NCI-H2107 treated with DMSO at 0.1 percent for 48 hours (cell line): ENCODE data around the gene SNW1.
"Not testable (repeated sequence)": the region's sequence is repeated elsewhere in the genome, so short reads cannot be mapped to it uniquely, and the experiment has no call there.

Source experiments
- DNase-seq: peaks from one replicate; lab custom pipeline; 2025; ENCODE audit not compliant: unreplicated experiment; lab: John Stamatoyannopoulos, UW

SNW1 gene

DNA sequence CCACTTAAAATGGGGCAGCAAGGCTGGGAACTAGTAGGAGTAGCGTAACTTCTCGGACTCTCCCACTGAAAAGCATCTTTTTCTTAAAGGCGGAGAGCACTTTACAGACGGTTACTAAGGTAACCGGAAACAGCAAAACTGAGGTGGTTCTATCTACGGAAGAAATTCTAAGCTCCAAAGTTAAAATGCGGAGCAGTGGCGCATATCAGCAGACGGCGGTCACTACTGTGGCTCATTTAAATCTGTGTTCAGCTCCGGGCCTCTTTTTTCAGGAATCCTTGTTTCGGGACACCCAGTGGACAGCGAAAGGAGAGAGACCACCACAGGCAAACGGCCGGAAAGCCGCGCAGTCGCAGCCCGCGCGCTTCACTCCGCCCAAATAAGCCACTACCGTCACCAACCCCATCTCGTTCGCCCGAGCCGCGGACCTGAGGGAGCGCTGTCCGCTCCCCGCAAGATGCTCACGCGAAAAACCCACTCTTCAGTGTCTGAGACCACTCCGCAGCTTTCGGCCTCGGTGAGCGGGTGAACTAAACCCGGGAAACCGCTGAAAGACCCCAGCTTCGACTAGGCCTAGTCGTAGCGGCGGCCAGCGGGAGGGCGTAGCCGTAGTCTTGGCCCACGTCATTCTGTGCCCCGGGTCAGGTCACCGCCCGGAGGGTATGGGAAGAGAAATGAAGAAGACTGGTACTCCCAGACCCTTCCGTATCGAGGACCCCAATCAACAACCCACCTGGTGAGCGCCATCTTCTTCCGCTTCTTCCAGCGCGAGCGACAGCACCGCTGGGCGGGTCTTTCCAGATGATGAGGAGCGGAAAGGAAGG, at the start of gene SNW1:
SNW1 (minus strand) TSS at position 776 of the 824 bp plus-strand sequence; CDS start at position 747, 29 bp downstream.
- peak; percentile 99 for DNase-seq

DNA sequence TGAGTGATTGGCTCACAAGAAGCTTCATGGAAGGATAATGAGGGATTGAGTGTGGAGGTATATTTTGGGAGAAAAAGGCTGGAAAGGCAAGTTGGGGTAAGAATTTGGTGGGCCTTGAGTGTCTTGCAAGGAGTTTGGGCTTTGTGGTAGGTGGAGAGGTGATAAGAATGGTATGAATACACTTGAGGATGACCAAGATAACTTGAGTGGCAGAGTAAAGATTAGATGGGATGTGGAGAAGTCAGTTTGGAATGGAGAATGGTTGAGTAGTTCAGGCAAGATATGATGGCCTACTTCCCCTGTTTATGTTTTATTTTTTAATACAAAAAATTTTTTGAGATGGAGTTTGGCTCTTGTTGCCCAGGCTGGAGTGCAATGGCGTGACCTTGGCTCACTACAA, 48.1 kb upstream of the SNW1 start:
- no peak for DNase-seq

DNA sequence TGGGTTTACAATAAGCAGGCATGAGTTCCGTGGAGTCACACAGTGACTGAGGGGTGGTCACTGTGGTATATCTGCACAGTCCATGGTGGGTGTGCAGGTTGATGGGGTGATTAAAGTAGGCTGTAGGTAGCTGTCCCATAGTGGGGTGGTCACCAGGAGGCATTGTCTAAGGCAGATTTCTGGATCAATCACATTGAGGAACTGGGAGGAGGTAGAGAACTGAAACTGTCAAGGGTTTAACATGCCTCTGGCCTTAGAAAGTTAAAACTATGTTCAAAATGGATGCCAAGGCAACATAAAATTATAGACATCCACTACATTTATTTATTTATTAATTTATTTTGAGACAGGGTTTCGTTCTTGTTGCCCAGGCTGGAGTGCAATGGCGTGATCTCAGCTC, 47.3 kb upstream of the SNW1 start:
- no peak for DNase-seq

DNA sequence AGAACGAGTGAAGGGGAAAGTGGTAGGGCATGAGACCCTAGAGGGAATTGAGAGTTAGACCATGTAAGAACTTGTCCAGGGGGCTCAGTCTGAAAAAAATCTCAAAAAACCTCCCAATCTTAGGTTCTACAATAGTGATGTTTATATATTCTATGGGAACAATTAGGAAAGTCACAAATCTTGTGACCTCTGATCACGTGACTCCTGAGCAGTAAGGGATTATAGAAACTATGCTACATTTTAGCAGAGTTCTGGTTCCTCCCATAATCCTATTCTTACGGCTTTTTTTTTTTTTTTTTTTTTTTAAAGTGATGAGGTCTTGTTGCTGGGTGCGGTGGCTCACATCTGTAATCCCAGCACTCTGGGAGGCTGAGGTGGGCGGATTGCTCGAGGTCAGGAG, 44.8 kb upstream of the SNW1 start:
- DNase-seq = no peak

DNA sequence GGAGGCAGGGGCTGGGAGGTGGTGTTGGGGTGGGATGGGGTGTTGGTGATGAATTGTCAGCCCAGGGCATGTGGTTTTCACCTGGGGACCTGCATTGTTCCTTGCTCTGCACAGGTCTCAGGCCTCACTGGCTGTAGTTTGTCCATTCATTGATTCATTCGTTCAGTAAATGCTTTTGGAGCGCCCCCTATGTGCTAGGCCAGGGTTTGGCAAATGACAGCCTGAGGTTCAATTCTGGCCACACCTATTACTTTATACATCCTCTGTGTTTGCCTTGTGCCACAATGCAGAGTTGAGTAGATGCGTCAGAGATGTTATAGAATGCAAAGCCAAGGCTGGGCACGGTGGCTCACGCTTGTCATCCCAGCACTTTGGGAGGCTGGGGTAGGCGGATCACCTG, 43.6 kb upstream of the SNW1 start:
- DNase-seq = no peak

DNA sequence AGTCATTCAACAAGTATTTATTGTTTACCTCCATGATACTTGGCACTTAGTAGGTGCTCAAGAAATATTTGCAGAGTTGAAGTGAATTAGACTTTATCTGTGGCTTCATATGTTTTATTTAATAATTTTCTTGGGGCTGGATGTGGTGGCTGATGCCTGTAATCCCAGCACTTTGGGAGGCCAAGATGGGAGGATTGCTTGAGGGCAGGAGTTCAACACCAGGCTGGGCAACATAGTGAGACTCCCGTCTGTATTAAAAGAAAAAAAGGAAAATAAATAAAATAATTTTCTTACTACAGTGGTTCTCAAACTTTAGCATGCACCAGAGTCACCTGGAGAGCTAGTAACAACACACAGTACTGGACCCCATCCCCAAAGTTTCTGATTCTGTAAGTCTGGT, 39.9 kb upstream of the SNW1 start:
- DNase-seq = no peak

DNA sequence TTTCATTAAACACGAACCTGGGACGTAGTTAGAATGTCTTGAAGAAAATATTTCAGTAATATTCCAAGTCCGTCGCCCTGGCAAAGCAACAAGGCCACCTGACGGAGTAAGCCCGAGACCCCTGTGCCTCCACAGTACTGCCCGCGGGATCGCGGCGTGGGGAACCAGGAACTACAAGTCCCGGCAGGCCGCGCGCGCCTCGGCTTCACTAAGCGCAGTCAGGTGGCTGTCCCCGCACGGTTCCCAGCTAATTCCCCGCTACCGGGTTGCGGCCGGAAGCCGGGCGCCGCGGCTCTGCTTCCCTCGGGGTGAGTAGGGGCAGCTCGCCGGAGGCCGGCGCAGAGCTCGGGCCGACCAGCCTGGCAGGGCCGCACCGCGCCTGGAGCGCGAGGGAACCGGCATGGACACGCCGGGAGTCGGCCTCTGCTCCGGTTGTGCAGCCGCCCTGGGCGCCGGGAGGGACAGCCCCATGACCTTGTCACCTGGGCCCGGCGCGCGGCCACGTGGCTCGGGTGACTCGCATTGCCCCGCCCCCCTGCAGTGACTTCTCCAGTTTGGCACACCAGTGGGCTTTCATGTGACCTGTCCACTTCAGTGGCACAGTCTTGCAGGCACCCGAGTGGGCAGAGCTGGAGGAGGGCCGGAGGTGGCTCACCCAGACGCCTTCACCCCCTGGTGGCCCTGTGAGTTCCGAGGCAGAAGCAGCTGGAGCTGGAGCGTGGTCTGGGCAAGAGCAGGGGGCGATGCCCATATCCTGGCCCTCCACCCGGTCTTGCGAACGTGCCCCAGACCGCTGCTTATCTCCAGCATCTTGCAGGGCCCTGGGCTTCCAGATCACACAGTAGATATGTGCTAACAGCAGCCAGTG, 39.1 kb upstream of the SNW1 start, which contains the start of gene ADCK1:
ADCK1 (plus strand) TSS at position 247 of the 868 bp plus-strand sequence. CDS start 18,870 bp downstream, outside the sequence.
- peak; percentile 72 for DNase-seq

DNA sequence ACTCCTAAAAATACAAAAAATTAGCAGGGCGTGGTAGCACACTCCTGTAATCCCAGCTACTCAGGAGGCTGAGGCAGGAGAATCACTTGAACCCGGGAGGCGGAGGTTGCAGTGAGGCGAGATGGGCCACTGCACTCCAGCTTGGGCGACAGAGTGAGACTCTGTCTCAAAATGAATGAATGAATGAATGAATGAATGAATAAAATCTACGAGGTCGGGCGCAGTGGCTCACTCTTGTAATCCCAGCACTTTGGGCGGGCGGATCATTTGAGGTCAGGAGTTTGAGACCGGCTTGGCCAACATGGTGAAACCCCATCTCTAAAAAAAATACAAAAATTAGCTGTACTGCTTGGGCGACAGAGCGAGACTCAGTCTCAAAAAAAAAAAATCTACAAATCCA, 38.5 kb upstream of the SNW1 start:
- not testable (repeated sequence) for DNase-seq

DNA sequence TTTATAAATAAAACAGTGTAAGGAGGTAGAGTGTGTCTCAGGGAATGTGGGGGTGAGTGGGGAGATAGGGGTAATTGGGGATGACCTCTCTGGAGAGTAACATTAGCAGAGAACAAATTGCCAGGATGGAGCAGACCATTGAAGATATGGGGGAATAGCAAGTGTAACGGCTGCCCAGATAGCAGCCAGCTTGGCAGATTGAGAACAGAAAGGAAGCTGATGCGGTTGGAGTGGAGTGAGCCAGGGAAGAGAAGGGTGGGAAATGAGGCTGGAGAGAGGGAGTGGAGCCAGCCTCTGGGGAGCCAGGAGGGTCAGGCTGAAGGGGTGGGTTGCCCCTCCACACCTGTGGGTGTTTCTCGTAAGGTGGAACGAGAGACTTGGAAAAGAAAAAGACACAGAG, 33.4 kb upstream of the SNW1 start:
- DNase-seq = no peak

DNA sequence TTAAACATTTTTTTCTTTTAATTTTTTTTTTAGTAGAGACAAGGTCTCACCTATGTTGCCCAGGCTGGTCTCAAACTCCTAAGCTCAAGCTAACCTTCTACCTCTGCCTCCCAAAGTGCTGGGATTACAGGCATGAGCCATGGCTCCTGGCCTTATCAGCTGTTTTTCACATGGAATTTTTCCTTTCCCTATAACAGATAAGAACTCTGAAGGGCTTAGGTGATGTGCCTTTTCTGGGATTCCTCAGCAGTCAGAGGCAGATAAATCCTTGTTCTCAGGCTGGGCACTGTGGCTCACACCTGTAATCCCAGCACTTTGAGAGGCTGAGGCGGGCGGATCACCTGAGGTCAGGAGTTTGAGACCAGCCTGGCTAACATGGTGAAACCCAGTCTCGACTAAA, 32.3 kb upstream of the SNW1 start:
- DNase-seq = not testable (repeated sequence)

DNA sequence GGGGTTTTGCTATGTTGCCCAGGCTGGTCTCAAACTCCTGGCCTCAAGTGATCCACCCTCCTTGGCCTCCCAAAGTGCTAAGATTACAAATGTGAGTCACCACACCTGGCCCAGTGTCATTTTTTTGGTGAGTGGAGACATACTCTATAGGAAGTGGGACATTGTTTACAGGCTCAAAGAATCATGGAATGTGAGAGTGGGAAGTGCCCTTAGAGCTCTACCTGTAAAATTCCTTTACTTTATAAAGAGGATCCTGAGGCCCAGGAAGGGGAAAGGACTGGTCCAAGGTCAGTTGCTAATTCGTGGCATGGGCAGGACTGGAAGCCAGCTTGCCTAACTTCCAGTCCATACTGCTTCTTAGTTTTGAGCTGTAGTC, 30.3 kb upstream of the SNW1 start:
- no peak for DNase-seq

DNA sequence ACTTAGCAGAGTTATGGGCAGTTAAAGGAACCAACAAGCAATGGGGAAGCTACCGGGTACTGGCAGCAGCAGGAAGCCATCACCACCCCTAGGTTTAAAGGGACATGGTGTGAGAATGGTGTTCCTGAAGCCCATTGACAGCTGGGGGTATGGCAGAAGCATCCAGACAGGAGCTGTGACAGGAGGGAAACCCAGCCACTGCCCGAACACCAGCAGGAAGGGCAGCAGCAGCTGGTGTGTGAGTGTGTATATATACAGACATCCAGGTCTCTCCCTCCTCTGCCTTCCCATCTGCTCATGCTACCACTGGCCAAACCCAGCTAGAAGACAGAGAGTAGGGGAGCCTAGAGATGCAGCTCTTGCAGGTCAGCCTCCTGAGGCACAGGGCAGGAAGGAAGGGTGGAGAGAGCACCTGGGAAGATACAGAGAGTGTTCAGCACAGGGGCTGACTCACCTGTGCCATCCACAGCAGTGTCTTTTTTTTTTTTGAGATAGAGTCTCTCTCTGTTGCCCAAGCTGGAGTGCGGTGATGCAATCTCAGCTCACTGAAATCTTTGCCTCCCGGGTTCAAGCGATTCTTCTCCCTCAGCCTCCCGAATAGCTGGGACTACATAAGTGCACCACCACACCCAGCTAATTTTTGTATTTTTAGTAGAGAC, 29.7 kb upstream of the SNW1 start:
- no peak for DNase-seq

DNA sequence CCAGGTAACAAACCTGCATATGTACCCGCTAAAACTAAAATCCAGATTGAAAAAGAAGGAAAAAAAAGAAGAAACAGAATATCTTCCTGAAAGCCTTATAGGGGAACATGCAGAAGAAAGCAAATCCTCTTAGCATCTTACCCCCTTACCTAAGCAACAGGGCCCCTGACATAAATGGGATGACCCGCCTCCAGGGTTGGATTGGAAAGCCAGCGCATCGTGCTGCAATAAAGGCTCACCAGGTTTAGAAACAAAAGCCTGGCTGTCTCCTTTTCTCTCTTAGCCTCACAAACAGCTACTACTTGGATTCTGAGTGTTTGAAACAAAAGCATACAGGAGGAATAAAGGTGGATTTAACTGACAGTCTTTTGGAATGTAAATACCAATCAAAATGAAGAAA, 25.2 kb upstream of the SNW1 start:
- no peak for DNase-seq

DNA sequence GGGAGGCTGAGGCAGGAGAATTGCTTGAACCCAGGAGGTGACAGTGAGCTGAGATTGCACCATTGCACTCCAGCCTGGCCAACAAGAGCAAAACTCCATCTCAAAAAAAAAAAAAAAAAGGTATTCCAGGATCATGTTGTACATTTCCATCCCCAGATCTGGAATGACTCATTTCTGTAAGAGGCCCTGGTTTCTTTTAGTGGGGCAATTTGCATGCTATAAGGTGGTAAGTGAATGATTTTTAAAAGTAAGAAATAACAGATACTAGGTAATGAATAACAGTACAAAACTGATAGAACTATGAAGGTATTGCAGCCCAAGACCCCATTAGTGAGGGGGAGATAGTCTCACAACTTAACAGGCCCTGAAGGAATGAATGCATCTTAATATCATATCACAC, 21.2 kb upstream of the SNW1 start:
- no peak for DNase-seq

DNA sequence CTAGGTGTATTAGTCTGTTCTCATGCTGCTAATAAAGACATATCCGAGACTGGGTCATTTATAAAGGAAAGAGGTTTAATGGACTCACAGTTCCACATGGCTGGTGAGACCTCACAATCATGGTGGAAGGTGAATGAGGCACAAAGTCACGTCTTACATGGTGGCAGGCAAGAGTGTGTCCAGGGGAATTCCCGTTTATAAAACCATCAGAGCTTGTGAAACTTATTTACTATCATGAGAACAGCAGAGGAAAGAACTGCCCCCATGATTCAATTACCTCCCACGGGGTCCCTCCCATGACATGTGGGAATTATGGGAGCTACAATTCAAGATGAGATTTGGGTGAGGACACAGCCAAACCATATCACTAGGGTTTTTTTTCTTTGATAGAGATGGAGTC, 13.0 kb upstream of the SNW1 start:
- not testable (repeated sequence) for DNase-seq

DNA sequence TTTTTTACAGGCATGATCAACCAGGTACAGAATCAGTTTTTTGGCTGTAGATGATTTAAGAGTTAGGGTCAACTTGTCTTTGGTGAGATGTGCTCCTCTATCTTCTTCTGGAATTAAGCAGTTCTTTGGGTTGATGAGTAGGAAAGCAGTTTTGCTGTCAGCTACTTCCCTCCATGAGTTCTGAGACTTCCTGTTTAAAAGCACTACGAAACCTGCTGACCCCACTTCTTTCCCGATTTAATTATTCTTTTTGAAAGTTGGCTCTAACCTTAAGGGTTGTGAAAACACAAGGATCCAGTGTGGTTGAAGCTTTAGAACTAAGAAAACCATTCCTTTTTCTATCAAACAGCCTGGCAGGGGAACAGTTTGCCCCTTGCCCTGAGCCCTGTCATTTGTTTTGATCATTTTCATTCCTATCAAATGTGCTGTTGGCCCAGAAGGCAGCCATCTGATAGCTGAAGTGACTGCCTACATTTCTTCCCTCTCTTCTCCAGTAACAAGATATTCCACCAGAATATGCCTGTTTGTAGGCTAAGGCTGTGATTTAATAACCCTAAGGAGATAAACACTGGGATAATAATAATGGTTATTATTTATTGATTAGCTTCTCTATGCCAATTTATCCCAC, 7.6 kb upstream of the SNW1 start:
- DNase-seq = not testable (repeated sequence)

DNA sequence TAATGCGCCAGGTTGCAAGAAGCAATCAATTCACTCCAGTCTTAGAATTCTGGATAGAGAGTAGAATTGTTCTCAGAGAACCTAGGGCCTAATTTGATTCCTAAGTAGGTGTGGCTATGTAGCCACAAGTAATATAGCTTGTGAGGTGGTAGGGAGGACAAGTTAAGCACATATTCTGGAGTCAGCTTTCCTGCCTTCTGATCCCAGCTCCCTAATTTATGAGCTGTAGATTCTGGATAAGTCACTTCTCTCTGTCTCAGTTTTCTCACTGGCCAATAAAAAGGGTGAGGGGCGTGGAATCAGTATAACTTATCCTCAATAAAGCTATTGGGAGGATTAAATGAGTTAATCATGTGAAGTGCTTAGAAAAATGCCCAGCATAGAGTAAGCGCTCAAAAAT, 3.0 kb upstream of the SNW1 start:
- DNase-seq = no peak

DNA sequence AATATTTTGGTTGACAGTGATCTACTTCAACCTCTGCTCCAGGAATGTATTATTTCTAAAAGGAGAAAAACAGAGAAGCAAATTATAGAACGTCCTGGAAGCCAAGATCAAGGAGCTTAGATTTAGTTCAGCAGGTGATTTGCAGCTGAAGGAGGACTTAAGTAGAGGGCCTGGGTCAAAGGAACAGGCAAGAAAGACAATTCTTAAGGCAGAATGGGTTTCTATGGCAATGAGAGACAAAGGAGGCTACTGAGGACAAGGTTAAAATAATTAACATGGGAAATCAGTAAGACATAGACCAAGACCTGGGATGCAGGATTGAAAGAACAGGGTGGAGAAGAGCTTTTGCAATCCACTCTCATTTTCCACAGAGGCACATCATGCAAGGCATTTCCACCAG, 2.4 kb upstream of the SNW1 start:
- DNase-seq = no peak

DNA sequence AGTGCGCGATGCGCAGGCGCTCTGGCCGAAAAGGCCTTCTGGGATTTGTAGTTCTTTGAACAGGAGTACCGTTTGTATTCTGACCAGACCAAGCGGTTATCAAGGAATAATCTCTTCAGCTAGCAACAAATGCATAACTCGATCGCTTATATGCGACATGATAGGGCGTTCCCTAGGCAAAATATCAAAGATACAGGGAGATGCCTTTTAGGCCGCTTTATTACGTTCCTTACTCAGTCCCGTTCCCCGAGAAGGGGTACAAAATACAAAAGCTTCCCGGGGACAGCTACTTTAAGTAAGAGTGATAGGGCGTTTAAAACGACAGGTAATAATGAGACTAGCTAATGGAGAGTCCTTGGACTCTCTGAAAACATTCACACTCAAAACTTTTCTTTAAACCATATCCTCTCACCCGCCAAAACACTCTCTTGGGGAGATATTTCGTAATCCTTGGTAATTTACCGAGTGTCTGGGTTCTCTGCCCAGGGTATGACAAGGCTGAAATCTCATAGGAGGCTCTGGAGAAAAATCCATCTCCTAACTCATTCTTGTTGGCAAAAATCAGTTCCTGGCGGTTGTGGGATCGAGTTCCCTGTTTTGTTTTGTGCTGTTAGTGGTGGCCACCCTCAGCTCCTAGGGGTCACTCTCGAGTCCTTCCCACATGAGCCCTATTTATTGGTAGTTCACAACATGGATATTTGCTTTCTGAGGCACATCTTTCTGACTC, 412 bp upstream of the SNW1 start:
- DNase-seq = peak; percentile 80

DNA sequence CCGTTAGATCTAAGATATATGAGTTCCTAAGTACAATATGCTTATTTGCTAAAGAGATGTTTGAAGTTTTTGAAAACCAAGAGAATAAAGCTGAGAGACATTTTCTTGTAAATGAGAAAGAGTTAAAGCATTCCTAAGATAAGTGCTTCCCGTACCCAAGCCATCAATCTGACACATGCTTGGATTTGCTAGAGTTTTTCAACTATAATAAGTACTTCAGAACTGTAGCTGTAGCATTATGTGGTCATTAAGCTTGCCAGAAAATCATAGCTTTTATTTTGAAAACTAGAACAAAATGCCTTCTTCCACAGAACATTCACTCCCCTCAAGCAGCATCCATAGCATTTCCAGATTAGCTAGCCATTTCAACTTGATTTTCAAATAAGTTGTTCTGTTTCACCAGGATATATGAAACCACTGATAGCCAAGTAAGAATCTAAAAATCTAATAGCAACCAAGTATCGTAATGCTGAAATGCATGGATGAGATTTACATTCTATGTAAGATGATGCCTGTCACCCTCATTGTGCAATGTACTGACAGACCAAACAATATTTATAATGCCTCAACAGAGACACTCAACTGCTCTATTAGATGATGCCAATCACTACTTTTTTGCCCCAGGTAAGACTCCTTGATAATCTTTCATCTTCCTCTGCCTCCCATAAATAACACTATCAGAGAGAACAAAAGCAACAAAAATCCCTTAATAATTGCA, 8.0 kb downstream of the SNW1 start:
- DNase-seq = no peak
